ENCODE measurements around the gene SYT3.

- no peak for TF ChIP-seq CTCF (conservative IDR thresholded peaks at IDR 0.05; ENCODE audit: low read depth, low read length)
- TF ChIP-seq EZH2 (IDR thresholded peaks at IDR 0.05; ENCODE audit: borderline replicate concordance, low read depth, low read length, poor library complexity, severe bottlenecking) = no peak
Measured at GRCh38 chr19:50629194-50629593, 10.5 kb downstream of the SYT3 start.
